HepG2 (cell line): Measurements from ENCODE around the gene NOSTRIN. TPM values are rescaled to one million over a fixed set of nuclear protein-coding genes. Genes with fewer than 3 reads are reported as not detected.

Experiments
- ATAD3A ChIP-seq: sonication (generic); formaldehyde crosslinking; IDR thresholded peaks from 2 replicates; pipeline ENCODE4 v1.4.0; 2020; ENCODE audit warnings: missing genetic modification reagents
- BCL6 ChIP-seq: IDR thresholded peaks from 2 replicates; pipeline ENCODE4 v1.6.1; 2016; ENCODE audit warnings: missing genetic modification reagents, missing compliant biosample characterization
- CENPX ChIP-seq: sonication (generic); formaldehyde crosslinking; IDR thresholded peaks from 2 replicates; pipeline ENCODE4 v1.9.0; 2021; ENCODE audit warnings: mild to moderate bottlenecking, missing genetic modification reagents, moderate library complexity
- ELF1 ChIP-seq: sonication (generic); formaldehyde crosslinking; IDR thresholded peaks from 2 replicates; pipeline ENCODE4 v1.4.0; 2020; ENCODE audit warnings: missing genetic modification reagents
- GFI1 ChIP-seq: sonication (generic); formaldehyde crosslinking; IDR thresholded peaks from 2 replicates; pipeline ENCODE4 v1.5.0; 2020; ENCODE audit warnings: missing genetic modification reagents, mild to moderate bottlenecking, borderline replicate concordance
- IRX3 ChIP-seq: sonication (generic); formaldehyde crosslinking; IDR thresholded peaks from 2 replicates; pipeline ENCODE4 v1.8.1; 2023; ENCODE audit warnings: mild to moderate bottlenecking, low read depth, missing genetic modification reagents, borderline replicate concordance
- JUND ChIP-seq: sonication (generic); formaldehyde crosslinking; IDR thresholded peaks from 2 replicates; pipeline ENCODE4 v1.8.0; 2022; ENCODE audit warnings: mild to moderate bottlenecking, missing genetic modification reagents
- SOX6 ChIP-seq, 2 experiments: fragments of 450-650 bp in 1 of 2; sonication (generic) in 1 of 2; formaldehyde crosslinking in 1 of 2; IDR thresholded peaks; 2 replicates each; pipeline versions ENCODE4 v1.4.0 to v1.6.1; 2017 to 2020; ENCODE audit warnings: antibody characterized with exemption in 1 of 2, mild to moderate bottlenecking in 1 of 2, missing genetic modification reagents in 1 of 2
- ZKSCAN5 ChIP-seq: sonication (generic); formaldehyde crosslinking; IDR thresholded peaks from 2 replicates; pipeline ENCODE4 v1.5.1; 2020; ENCODE audit warnings: mild to moderate bottlenecking, missing genetic modification reagents
- ZNF34 ChIP-seq: sonication (generic); formaldehyde crosslinking; IDR thresholded peaks from 2 replicates; pipeline ENCODE4 v1.4.0; 2020; ENCODE audit warnings: mild to moderate bottlenecking, missing genetic modification reagents, borderline replicate concordance
- ZNF720 ChIP-seq: sonication (generic); formaldehyde crosslinking; IDR thresholded peaks from 2 replicates; pipeline ENCODE4 v1.4.0; 2020; ENCODE audit warnings: missing genetic modification reagents
- polyA plus RNA-seq, 8 experiments: library from polyadenylated mRNA; depleted of rRNA in 3 of 8; stranded (reverse) in 7 of 8; unstranded in 1 of 8; fragments of >200 nt; fragmentation: Illumina TruSeq in 4 of 8; extraction: Trizol in 4 of 8; gene quantifications; 2 replicates each; pipeline versions ENCODE4 v1.2.1 to v1.2.3, GENCODE V29; 2011 to 2016; ENCODE audit warnings: low read depth in 4 of 8, missing spikeins in 1 of 8, mixed read lengths in 1 of 8; ENCODE audit not compliant: insufficient read depth in 1 of 8
- total RNA-seq, 5 experiments: library from RNA; depleted of rRNA; stranded (reverse); fragments of >200 nt; fragmentation: Illumina TruSeq; extraction: Trizol; gene quantifications; 2 replicates each; pipeline ENCODE4 v1.2.3, GENCODE V29; 2016; ENCODE audit warnings: low read depth in 1 of 5
- TF ChIP-seq, protein P1 (sequence below): IDR thresholded peaks from 2 replicates; pipeline ENCODE4 v1.4.0; 2020; ENCODE audit warnings: mild to moderate bottlenecking, missing genetic modification reagents

NOSTRIN gene
- total and polyA plus RNA-seq, 2 of the 13 experiments (the other 11 are each of a cell fraction or from before 2014, with no cell fraction given), result 0.22 TPM

DNA sequence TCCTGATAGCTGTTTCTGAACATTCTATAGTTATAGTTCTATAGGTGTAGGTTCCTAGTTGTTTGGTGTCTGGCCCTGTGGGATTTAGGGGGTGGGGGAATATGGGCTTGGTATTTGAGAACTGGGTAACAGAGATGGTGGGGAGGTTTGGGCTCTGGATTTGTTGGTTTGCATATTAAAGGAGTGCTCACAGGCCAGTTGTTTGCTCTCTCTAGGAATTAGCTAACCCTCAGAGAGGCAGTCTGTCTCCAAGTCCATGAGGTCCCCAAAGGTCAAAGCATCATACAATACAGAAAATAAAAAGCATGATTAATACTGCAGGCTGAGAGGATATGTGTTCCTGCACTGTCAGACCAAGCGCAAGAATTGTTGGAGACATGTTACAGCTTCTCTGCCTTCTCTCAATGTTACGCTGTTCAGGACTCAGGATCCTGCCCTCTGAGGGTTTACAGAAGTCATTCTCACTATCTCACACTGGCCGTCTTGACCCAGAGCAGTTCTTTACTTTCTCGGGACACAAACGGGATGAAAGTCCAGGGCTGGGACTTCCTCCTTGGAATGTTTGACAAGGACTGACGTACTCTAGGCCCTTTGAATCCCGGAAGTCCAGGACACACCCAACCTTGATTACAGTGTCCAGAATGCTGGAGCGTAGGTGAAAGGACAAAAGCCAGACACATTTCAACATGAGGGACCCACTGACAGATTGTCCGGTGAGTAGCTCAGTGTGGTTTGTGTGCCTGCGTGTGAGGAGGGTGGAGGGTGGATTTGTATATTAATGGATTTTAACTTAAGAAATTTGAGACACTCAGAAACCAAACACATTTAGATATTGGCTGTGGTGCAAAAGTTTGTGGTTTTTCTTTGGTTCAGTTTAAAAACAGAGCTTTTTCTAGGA is at the start of gene NOSTRIN (continued):
- TF ChIP-seq ZNF34 (CRISPR knock-in tag) (no peak), GFI1 (CRISPR knock-in tag) (no peak), ZNF720 (CRISPR knock-in tag) (no peak), CENPX (no peak), ELF1 (CRISPR knock-in tag) (peak; percentile 57; the same call in 1 of the 2 replicates), JUND (CRISPR knock-in tag) (no peak), SOX6 (IDR thresholded peaks at IDR 0.05) (no peak), SOX6 (CRISPR knock-in tag; IDR thresholded peaks at IDR 0.05) (0 out of 2 replicates have a peak, but pooled peaks have one; percentile 22), IRX3 (CRISPR knock-in tag) (no peak), ZKSCAN5 (CRISPR knock-in tag) (no peak), BCL6 (CRISPR knock-in tag) (peak; percentile 76), ATAD3A (CRISPR knock-in tag) (no peak)
- TF ChIP-seq, protein P1, sequence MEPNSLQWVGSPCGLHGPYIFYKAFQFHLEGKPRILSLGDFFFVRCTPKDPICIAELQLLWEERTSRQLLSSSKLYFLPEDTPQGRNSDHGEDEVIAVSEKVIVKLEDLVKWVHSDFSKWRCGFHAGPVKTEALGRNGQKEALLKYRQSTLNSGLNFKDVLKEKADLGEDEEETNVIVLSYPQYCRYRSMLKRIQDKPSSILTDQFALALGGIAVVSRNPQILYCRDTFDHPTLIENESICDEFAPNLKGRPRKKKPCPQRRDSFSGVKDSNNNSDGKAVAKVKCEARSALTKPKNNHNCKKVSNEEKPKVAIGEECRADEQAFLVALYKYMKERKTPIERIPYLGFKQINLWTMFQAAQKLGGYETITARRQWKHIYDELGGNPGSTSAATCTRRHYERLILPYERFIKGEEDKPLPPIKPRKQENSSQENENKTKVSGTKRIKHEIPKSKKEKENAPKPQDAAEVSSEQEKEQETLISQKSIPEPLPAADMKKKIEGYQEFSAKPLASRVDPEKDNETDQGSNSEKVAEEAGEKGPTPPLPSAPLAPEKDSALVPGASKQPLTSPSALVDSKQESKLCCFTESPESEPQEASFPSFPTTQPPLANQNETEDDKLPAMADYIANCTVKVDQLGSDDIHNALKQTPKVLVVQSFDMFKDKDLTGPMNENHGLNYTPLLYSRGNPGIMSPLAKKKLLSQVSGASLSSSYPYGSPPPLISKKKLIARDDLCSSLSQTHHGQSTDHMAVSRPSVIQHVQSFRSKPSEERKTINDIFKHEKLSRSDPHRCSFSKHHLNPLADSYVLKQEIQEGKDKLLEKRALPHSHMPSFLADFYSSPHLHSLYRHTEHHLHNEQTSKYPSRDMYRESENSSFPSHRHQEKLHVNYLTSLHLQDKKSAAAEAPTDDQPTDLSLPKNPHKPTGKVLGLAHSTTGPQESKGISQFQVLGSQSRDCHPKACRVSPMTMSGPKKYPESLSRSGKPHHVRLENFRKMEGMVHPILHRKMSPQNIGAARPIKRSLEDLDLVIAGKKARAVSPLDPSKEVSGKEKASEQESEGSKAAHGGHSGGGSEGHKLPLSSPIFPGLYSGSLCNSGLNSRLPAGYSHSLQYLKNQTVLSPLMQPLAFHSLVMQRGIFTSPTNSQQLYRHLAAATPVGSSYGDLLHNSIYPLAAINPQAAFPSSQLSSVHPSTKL (CRISPR knock-in tag), result no peak
